HG02623 (cell line): Measurements from ENCODE around the gene RARS2.
"Not testable (repeated sequence)": the region's sequence is repeated elsewhere in the genome, so short reads cannot be mapped to it uniquely, and the experiment has no call there.

Source experiments
- ATAC-seq: cut with Tn5 transposase; IDR thresholded peaks from one replicate; pipeline ENCODE4 v1.9.1; 2021; ENCODE audit warnings: moderate library complexity; ENCODE audit not compliant: unreplicated experiment

Gene RARS2

GRCh38 chr6:87589693-87590416, at the start of gene RARS2, which contains the start of gene ORC3:
TSS of gene RARS2 (minus strand) at chr6:87589987. CDS start at chr6:87589957, 30 bp downstream.
TSS of gene ORC3 (plus strand) at chr6:87590135. CDS start at chr6:87590169, 34 bp downstream.
- ATAC-seq, result peak; percentile 100

DNA sequence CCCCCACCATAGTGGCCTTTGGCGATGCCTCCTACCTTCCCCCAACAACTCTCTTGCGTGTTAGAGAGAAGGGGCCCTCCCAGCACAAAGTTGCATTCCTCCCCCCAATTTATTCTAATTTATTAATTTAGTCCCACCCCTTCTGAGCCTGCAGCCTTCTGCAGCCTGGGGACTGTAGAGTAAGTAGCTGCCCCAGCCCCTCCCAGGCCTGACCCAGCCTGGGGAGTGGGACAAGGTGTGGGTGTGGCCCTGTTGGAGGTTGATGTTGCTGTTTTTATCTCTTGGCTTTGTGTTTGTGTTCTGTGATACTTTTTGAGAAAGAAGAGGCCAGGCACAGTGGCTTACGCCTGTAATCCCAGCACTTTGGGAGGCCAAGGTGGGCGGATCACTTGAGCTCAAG, 49.6 kb upstream of the RARS2 start:
- no peak for ATAC-seq

DNA sequence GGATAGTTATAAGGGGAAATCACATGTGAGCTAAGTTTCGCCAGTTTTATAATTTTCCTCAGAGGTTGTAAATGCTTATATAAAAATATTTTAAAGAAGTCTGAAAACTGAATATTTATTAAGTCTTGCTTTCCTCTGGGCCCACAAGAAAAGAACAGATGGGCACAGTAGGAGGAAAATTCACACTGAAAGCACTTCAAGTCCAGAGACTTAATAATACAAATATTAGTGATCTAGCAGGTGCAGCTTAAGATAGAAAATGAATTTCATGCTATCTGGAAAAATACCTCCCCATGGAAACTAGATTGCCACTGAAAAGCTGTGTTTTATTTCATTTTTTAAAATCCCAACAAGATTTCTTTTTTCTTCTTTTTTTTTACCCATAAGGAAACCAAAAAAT, 47.3 kb upstream of the RARS2 start:
- ATAC-seq, result no peak

DNA sequence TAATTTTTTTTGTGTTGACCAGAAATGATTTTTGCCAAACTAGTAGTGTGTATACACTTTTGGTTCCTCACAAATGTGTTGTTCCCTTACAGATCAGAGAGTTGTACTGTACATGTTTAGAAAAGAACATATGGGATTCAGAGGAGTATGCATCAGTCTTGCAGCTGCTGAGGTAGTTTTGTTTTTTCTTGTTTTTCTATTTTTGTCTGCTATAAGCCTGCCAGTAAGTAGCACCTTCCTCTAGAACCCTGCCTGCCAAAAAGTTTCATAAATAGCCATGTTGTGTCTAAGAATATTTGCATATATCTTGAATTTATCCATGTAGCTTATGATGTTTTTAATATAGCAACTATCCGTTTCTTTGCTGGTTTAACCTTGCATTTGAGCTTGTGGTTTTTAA, 46.5 kb upstream of the RARS2 start:
- peak; percentile 60 for ATAC-seq

DNA sequence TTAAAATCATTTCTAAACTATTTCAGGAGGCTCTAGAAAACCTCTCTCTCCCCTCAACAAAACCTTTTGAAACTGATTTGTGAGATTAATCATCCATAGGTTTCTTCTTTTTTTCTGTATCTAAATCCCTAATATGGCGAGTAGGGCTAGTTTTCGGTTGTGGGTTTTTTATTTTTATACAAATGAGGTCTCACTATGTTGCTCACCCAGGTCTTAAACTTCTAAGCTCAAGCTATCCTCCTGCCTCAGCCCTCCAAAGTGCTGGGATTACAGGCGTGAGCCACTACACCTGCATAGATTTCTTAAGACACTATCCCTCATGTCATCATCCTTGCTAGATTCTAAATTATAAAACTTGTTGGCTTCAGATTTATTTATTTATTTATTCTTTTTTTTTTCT, 44.1 kb upstream of the RARS2 start:
- ATAC-seq, result no peak

GRCh38 chr6:87630746-87631145, 41.0 kb upstream of the RARS2 start:
- ATAC-seq, result no peak

DNA sequence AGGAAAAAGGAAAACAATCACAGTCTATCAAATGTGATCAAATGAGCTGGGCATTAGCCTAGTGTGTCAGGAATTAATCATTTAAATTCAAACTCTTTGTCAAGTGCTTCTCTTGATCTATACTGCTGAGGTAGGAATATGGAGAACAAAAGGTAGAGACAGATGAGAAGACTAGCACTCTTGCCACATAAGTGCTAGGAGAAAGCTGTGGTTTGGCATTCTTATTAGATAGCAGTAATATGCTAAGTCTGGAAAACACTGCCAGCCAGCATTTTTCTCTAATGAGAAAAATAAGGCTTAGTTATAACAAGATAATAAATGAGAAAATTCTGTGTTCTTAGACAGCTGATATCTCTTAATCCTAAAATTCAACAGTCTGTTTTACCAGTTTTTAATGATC, 39.1 kb upstream of the RARS2 start:
- no peak for ATAC-seq

- ATAC-seq, result no peak
Measured at GRCh38 chr6:87628424-87628823, 38.6 kb upstream of the RARS2 start.

GRCh38 chr6:87623248-87623647, 33.5 kb upstream of the RARS2 start:
- ATAC-seq, result no peak

GRCh38 chr6:87618531-87618930, 28.7 kb upstream of the RARS2 start:
- no peak for ATAC-seq

GRCh38 chr6:87617405-87617804, 27.6 kb upstream of the RARS2 start:
- no peak for ATAC-seq

- ATAC-seq, result not testable (repeated sequence)
Measured at GRCh38 chr6:87613018-87613417, 23.2 kb upstream of the RARS2 start.

- ATAC-seq, result no peak
Measured at GRCh38 chr6:87608802-87609201, 19.0 kb upstream of the RARS2 start.

- ATAC-seq, result no peak
Measured at GRCh38 chr6:87606199-87606598, 16.4 kb upstream of the RARS2 start.

- no peak for ATAC-seq
Measured at GRCh38 chr6:87600576-87600975, 10.8 kb upstream of the RARS2 start.

DNA sequence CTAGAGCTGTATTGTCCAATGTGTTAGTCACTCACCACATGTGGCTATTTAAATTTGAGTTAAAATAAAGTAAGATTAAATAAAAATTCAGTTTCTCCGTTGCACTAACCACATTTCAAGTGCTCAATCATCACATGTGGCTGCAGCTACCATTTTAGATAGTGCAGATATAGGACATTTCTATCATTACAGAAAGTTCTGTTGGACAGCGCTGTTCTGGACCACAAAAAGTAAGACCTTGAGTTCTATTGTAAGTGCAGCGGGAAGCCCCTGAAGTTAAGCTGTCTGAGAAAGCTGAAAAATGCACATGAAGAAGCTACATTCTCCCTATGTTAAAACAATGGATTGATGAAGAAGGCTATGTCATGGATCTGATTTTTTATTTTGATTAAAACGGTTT, 1.2 kb upstream of the RARS2 start:
- no peak for ATAC-seq

GRCh38 chr6:87590417-87590880, 662 bp upstream of the RARS2 start:
- ATAC-seq, result no peak

- no peak for ATAC-seq
Measured at GRCh38 chr6:87588756-87589407, 905 bp downstream of the RARS2 start.

DNA sequence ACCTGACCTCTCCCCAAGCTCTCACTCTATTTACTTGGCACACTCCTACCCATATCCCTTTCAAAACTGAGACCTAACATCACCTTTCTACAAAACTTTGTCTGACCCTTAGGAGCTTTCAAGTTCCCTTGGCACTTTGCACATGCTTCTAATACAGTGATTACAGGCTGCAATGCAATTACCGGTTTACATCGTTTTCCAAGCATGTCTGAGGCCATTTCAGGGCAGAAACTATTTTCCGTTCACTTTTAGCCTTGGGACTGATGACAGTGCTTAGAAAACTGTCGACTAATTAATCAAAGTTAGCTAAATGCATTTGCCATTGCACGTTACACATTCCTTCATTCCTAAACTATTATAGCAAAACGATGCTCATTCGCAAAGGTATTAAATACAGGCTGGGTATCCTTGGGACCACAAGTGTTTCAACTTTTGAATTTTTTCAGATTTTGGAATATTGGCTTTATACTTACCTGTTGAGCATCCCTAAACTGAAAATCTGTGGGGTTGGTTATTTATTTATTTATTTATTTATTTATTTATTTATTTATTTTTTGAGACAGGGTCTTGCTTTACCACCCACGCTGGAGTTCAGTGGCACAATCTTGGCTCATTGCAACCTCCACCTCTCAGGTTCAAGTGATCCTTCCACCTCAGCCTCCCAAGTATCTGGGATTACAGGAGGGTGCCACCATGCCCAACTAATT, 3.3 kb downstream of the RARS2 start:
- ATAC-seq, result no peak

DNA sequence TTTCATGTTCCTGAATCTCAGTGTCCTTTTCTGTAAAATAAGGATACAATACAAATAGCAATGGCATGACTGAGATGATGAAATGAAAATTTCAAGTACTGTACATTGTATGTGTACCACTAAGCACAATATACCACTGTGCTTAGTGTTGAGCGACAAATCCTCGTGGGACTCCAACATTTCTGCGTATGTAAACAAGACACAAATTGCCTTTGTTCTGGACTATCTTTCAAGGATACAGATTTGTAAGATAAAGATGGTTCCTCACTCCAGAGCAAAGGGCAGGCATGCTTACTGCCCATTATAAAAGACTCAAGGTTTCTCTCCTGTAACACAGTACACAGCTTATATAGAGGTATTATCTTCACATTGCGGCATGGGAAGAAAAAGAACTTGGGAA, 6.0 kb downstream of the RARS2 start:
- no peak for ATAC-seq

- no peak for ATAC-seq
Measured at GRCh38 chr6:87575423-87575822, 14.4 kb downstream of the RARS2 start.
